ENCODE data around the gene AGTRAP. TPM values are rescaled to one million over a fixed set of nuclear protein-coding genes. Genes with fewer than 3 reads are reported as not detected.

AGTRAP gene
- total RNA-seq, 1 experiment from 2014 or later: 57.0 TPM

DNA sequence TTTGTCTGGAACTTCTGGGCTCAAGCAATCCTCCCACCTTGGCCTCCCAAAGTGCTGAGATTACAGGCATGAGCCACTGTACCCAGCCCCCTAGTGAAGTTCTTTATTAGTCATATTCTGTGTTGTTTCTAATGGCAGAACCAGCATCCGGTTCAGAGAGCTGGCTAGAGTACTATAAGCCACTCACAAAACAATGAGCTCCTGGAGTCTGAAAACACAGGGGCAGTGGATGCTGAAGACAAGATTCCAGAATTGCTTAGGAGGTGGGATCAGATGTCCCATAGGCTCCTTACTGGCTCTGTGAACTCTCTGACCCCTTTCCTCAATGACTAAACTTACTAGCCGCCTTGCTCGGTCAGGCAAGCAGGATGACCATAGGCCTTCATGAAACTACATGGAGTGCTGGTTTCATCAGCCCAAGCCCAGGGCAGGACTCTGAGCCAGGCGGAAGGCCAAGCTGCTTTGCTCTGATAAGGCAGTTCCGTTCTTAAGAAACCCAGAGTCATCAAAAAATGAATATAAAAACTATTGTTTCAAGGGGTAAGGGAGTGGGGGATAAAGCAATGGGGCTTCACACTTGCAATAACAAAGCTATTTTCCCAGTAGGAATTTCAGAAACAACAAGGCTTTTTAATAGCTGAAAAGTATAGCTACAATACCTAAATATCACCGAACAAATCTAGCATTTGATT lies 61.7 kb downstream of the AGTRAP start:
- no peak overlapping the region for H3K4me3 ChIP-seq (ENCODE audit: low read depth in 2 of 2, low read length in 2 of 2)
- DNase-seq (ENCODE audit: low read depth, low spot score) (no peak), ATAC-seq (no peak)
- intact Hi-C loops (cut with micrococcal nuclease; ENCODE audit: unreplicated experiment): no loop called here
- no peaks in the 10 kb centered on the region for H3K27me3 ChIP-seq (ENCODE audit: control insufficient read depth, insufficient read depth, low read length)
- TF ChIP-seq TCF7L2 (IDR thresholded peaks at IDR 0.05; ENCODE audit: low read depth, low read length): no peak
- no peak for TF ChIP-seq POLR2AphosphoS5 (IDR thresholded peaks at IDR 0.05; ENCODE audit: low read depth, low read length)
- no peak for TF ChIP-seq SIN3A (IDR thresholded peaks at IDR 0.05; ENCODE audit: borderline replicate concordance, insufficient read depth, low read depth, low read length)
- TF ChIP-seq, protein P1, sequence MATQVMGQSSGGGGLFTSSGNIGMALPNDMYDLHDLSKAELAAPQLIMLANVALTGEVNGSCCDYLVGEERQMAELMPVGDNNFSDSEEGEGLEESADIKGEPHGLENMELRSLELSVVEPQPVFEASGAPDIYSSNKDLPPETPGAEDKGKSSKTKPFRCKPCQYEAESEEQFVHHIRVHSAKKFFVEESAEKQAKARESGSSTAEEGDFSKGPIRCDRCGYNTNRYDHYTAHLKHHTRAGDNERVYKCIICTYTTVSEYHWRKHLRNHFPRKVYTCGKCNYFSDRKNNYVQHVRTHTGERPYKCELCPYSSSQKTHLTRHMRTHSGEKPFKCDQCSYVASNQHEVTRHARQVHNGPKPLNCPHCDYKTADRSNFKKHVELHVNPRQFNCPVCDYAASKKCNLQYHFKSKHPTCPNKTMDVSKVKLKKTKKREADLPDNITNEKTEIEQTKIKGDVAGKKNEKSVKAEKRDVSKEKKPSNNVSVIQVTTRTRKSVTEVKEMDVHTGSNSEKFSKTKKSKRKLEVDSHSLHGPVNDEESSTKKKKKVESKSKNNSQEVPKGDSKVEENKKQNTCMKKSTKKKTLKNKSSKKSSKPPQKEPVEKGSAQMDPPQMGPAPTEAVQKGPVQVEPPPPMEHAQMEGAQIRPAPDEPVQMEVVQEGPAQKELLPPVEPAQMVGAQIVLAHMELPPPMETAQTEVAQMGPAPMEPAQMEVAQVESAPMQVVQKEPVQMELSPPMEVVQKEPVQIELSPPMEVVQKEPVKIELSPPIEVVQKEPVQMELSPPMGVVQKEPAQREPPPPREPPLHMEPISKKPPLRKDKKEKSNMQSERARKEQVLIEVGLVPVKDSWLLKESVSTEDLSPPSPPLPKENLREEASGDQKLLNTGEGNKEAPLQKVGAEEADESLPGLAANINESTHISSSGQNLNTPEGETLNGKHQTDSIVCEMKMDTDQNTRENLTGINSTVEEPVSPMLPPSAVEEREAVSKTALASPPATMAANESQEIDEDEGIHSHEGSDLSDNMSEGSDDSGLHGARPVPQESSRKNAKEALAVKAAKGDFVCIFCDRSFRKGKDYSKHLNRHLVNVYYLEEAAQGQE (IDR thresholded peaks at IDR 0.05; ENCODE audit: insufficient read depth in 1 of 2, low read depth in 2 of 2, low read length in 1 of 2): no peak
- TF ChIP-seq, protein P2, sequence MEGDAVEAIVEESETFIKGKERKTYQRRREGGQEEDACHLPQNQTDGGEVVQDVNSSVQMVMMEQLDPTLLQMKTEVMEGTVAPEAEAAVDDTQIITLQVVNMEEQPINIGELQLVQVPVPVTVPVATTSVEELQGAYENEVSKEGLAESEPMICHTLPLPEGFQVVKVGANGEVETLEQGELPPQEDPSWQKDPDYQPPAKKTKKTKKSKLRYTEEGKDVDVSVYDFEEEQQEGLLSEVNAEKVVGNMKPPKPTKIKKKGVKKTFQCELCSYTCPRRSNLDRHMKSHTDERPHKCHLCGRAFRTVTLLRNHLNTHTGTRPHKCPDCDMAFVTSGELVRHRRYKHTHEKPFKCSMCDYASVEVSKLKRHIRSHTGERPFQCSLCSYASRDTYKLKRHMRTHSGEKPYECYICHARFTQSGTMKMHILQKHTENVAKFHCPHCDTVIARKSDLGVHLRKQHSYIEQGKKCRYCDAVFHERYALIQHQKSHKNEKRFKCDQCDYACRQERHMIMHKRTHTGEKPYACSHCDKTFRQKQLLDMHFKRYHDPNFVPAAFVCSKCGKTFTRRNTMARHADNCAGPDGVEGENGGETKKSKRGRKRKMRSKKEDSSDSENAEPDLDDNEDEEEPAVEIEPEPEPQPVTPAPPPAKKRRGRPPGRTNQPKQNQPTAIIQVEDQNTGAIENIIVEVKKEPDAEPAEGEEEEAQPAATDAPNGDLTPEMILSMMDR (IDR thresholded peaks at IDR 0.05): no peak
- CTCF ChIA-PET: interaction anchor here (0.5 kb wide), 1 partner anchor 45 kb away, joined by 3 read pairs; no protein-coding TSS in a partner anchor
- H3K27ac ChIP-seq (ENCODE audit: low read length): no peak overlapping the region
- H3K36me3 ChIP-seq (ENCODE audit: control insufficient read depth, insufficient read depth, low read length): no peaks in the 10 kb centered on the region; the same call in 1 of the 2 replicates
- peaks cover 5% of the 10 kb centered on the region for H3K4me1 ChIP-seq (ENCODE audit: control insufficient read depth, insufficient read depth, low read length)
- H3K9me3 ChIP-seq (ENCODE audit: control insufficient read depth, insufficient read depth, low read depth, low read length): no peaks in the 10 kb centered on the region
- in situ Hi-C loops (cut with HindIII; ENCODE audit: low pct_unique_long_range_greater_than_20kb, low sequenced_read_pairs): no loop called here
- no TSS peak for BruUV-seq (replicated peaks)
- POLR2A ChIA-PET: no interaction called here

GRCh38 chr1:11799099-11799498 lies 63.2 kb downstream of the AGTRAP start:
- ChIA-PET CTCF (no interaction called here), POLR2A (no interaction called here)
- no TSS peak for BruUV-seq (replicated peaks)
- H3K27ac ChIP-seq (ENCODE audit: low read length): no peak overlapping the region
- H3K4me3 ChIP-seq (ENCODE audit: low read depth in 2 of 2, low read length in 2 of 2): no peak overlapping the region
- no peaks in the 10 kb centered on the region for H3K27me3 ChIP-seq (ENCODE audit: control insufficient read depth, insufficient read depth, low read length)
- H3K36me3 ChIP-seq (ENCODE audit: control insufficient read depth, insufficient read depth, low read length): no peaks in the 10 kb centered on the region; the same call in 1 of the 2 replicates
- ATAC-seq: no peak
- H3K9me3 ChIP-seq (ENCODE audit: control insufficient read depth, insufficient read depth, low read depth, low read length): no peaks in the 10 kb centered on the region
- DNase-seq (ENCODE audit: low read depth, low spot score): no peak
- intact Hi-C loops (cut with micrococcal nuclease; ENCODE audit: unreplicated experiment) (no loop called here), in situ Hi-C loops (cut with HindIII; ENCODE audit: low pct_unique_long_range_greater_than_20kb, low sequenced_read_pairs) (no loop called here)
- no peak for TF ChIP-seq POLR2AphosphoS5 (IDR thresholded peaks at IDR 0.05; ENCODE audit: low read depth, low read length)
- TF ChIP-seq, protein P2 (IDR thresholded peaks at IDR 0.05): no peak
- H3K4me1 ChIP-seq (ENCODE audit: control insufficient read depth, insufficient read depth, low read length): peaks cover 19% of the 10 kb centered on the region

All from Panc1 (cell line).